SK-N-SH (cell line): ENCODE results near the gene PYGO2. TPM values are rescaled to one million over a fixed set of nuclear protein-coding genes. Genes with fewer than 3 reads are reported as not detected.

Experiments
- CTCF ChIA-PET: fragments of 300-600, 350-600 bp; formaldehyde crosslinking; extraction: SDS; loops from one replicate; lab custom pipeline; 2021; lab: Yijun Ruan, JAX
- POLR2A ChIA-PET: fragments of 350-600 bp; sonication (Branson Sonifier 250); formaldehyde crosslinking; extraction: SDS; loops from one replicate; lab custom pipeline; 2020; ENCODE audit warnings: antibody characterized with exemption, inconsistent platforms; lab: Yijun Ruan, JAX
- DNase-seq: peaks from one replicate; pipeline ENCODE4 v3.0.0; 2012
- H2AFZ ChIP-seq: fragments of 200-600 bp; sonication (generic); 2 replicates; pipeline ENCODE4 v1.8.1; 2016; ENCODE audit warnings: antibody characterized with exemption, mild to moderate bottlenecking, low read depth
- H3F3A ChIP-seq: fragments of 200-600 bp; sonication (generic); replicated peaks from 2 replicates; pipeline ENCODE3; 2016; ENCODE audit warnings: antibody characterized with exemption, mild to moderate bottlenecking; ENCODE audit not compliant: insufficient read depth
- H3K27ac ChIP-seq, 2 experiments: fragments of 200-500 bp in 1 of 2; fragments of 200-600 bp in 1 of 2; sonication (Bioruptor generic) in 1 of 2; sonication (generic), shearing (Covaris generic) in 1 of 2; 2 replicates each; pipeline versions ENCODE4 v1.5.1 to v1.6.1; 2014 to 2016; ENCODE audit warnings: low read depth in 2 of 2, inconsistent platforms in 1 of 2, low read length in 1 of 2, mild to moderate bottlenecking in 1 of 2, mixed read lengths in 1 of 2
- H3K27me3 ChIP-seq: fragments of 200-600 bp; sonication (generic), shearing (Covaris generic); 2 replicates; pipeline ENCODE4 v1.6.1; 2016; ENCODE audit warnings: mixed run types; ENCODE audit not compliant: insufficient read depth
- H3K36me3 ChIP-seq, 2 experiments: fragments of 200-500 bp in 1 of 2; fragments of 200-600 bp in 1 of 2; sonication (Bioruptor generic) in 1 of 2; sonication (generic) in 1 of 2; replicated peaks in 1 of 2; 2 replicates each; pipeline versions ENCODE3 to v1.5.1; 2014 to 2016; ENCODE audit warnings: low read length in 1 of 2, mild to moderate bottlenecking in 1 of 2; ENCODE audit not compliant: insufficient read depth in 2 of 2, control insufficient read depth in 1 of 2
- H3K4me1 ChIP-seq, 2 experiments: fragments of 200-500 bp in 1 of 2; fragments of 200-600 bp in 1 of 2; sonication (Bioruptor generic) in 1 of 2; sonication (generic), shearing (Covaris generic) in 1 of 2; 2 replicates each; pipeline versions ENCODE4 v1.5.1 to v1.6.1; 2014 to 2016; ENCODE audit warnings: low read depth in 1 of 2, low read length in 1 of 2, mixed run types in 1 of 2; ENCODE audit not compliant: insufficient read depth in 2 of 2, control insufficient read depth in 1 of 2
- H3K4me2 ChIP-seq: fragments of 200-600 bp; sonication (generic), shearing (Covaris generic); 2 replicates; pipeline ENCODE4 v1.6.1; 2017; ENCODE audit warnings: mixed run types
- H3K4me3 ChIP-seq, 2 experiments: fragments of 200-500 bp in 1 of 2; fragments of 200-600 bp in 1 of 2; sonication (Bioruptor generic) in 1 of 2; sonication (generic), shearing (Covaris generic) in 1 of 2; 2 replicates each; pipeline versions ENCODE4 v1.5.1 to v1.8.1; 2014 to 2016; ENCODE audit warnings: low read depth in 2 of 2, inconsistent platforms in 1 of 2, low read length in 1 of 2, mild to moderate bottlenecking in 1 of 2, mixed read lengths in 1 of 2, moderate library complexity in 1 of 2
- H3K79me2 ChIP-seq: fragments of 200-600 bp; sonication (generic); 2 replicates; pipeline ENCODE4 v1.8.1; 2017; ENCODE audit warnings: mild to moderate bottlenecking; ENCODE audit not compliant: insufficient read depth
- H3K9ac ChIP-seq: fragments of 200-600 bp; sonication (generic); 2 replicates; pipeline ENCODE4 v1.6.1; 2017; ENCODE audit warnings: mixed run types
- H3K9me2 ChIP-seq: fragments of 200-600 bp; sonication (generic); 2 replicates; pipeline ENCODE4 v1.6.1; 2017; ENCODE audit warnings: mixed run types
- H3K9me3 ChIP-seq: fragments of 200-600 bp; sonication (generic); 2 replicates; pipeline ENCODE4 v1.6.1; 2017; ENCODE audit warnings: mixed run types, mild to moderate bottlenecking, moderate library complexity
- H4K20me1 ChIP-seq: fragments of 200-600 bp; sonication (generic); 2 replicates; pipeline ENCODE4 v1.6.1; 2017; ENCODE audit warnings: mild to moderate bottlenecking, mixed run types; ENCODE audit not compliant: insufficient read depth
- CHD2 ChIP-seq: fragments of 150-350 bp; IDR thresholded peaks from 2 replicates; pipeline ENCODE4 v1.6.1; 2018; ENCODE audit warnings: low read length; ENCODE audit not compliant: partially characterized antibody
- CTCF ChIP-seq: fragments of 200-600 bp; sonication (generic); IDR thresholded peaks from 2 replicates; pipeline ENCODE4 v1.6.1; 2017; ENCODE audit warnings: antibody characterized with exemption, mild to moderate bottlenecking, moderate library complexity
- ELF1 ChIP-seq: IDR thresholded peaks from 2 replicates; pipeline ENCODE4 v1.4.0; 2012
- EP300 ChIP-seq, 2 experiments: IDR thresholded peaks; 2 replicates each; pipeline versions ENCODE4 v1.4.0 to v1.6.1; 2012; ENCODE audit warnings: borderline replicate concordance in 1 of 2, low read depth in 1 of 2, low read length in 1 of 2
- EZH2phosphoT487 ChIP-seq: fragments of 200-600 bp; sonication (generic); IDR thresholded peaks from 2 replicates; pipeline ENCODE4 v1.6.1; 2017; ENCODE audit warnings: low read depth, mixed run types, mild to moderate bottlenecking, antibody characterized with exemption, moderate library complexity, borderline replicate concordance
- FOSL2 ChIP-seq: IDR thresholded peaks from 2 replicates; pipeline ENCODE4 v1.4.0; 2012; ENCODE audit warnings: low read depth, mild to moderate bottlenecking, moderate library complexity, borderline replicate concordance
- FOXJ3 ChIP-seq: sonication (generic); formaldehyde crosslinking; IDR thresholded peaks from 2 replicates; pipeline ENCODE4 v1.5.1; 2020; ENCODE audit warnings: mild to moderate bottlenecking, missing genetic modification reagents
- GATA2 ChIP-seq: sonication (generic); formaldehyde crosslinking; IDR thresholded peaks from 2 replicates; pipeline ENCODE4 v1.5.0; 2020; ENCODE audit warnings: mild to moderate bottlenecking, missing genetic modification reagents
- IRF3 ChIP-seq: fragments of 150-350 bp; IDR thresholded peaks from 2 replicates; pipeline ENCODE4 v1.6.1; 2016; ENCODE audit warnings: mild to moderate bottlenecking, low read depth, low read length
- JUND ChIP-seq: IDR thresholded peaks from 2 replicates; pipeline ENCODE4 v1.4.0; 2012
- MEF2A ChIP-seq: IDR thresholded peaks from 2 replicates; pipeline ENCODE4 v1.4.0; 2012; ENCODE audit warnings: low read depth, borderline replicate concordance
- MXI1 ChIP-seq: IDR thresholded peaks from 2 replicates; pipeline ENCODE4 v1.6.1; 2012; ENCODE audit warnings: mild to moderate bottlenecking, low read depth, low read length, improper control_type of control experiment
- NFIC ChIP-seq: IDR thresholded peaks from 2 replicates; pipeline ENCODE4 v1.4.0; 2012; ENCODE audit warnings: borderline replicate concordance
- NRF1 ChIP-seq: IDR thresholded peaks from 2 replicates; pipeline ENCODE4 v1.6.1; 2012; ENCODE audit warnings: low read depth, mild to moderate bottlenecking, low read length
- POLR2AphosphoS5 ChIP-seq: IDR thresholded peaks from 2 replicates; pipeline ENCODE4 v1.6.1; 2012; ENCODE audit warnings: low read depth, low read length
- RAD21 ChIP-seq: IDR thresholded peaks from 2 replicates; pipeline ENCODE4 v1.6.1; 2012; ENCODE audit warnings: mild to moderate bottlenecking, low read length
- RCOR1 ChIP-seq: fragments of 150-350 bp; IDR thresholded peaks from 2 replicates; pipeline ENCODE4 v1.6.1; 2017; ENCODE audit warnings: antibody characterized with exemption, low read length
- REST ChIP-seq: IDR thresholded peaks from 2 replicates; pipeline ENCODE4 v1.6.1; 2012; ENCODE audit warnings: mild to moderate bottlenecking, low read depth, low read length, moderate library complexity
- SMC3 ChIP-seq: IDR thresholded peaks from 2 replicates; pipeline ENCODE4 v1.6.1; 2012; ENCODE audit warnings: low read depth, low read length, improper control_type of control experiment
- TAF1 ChIP-seq: IDR thresholded peaks from 2 replicates; pipeline ENCODE4 v1.6.1; 2012; ENCODE audit warnings: low read depth, mild to moderate bottlenecking, low read length, moderate library complexity, borderline replicate concordance
- TCF12 ChIP-seq: IDR thresholded peaks from 2 replicates; pipeline ENCODE4 v1.4.0; 2012
- USF2 ChIP-seq: fragments of 150-350 bp; IDR thresholded peaks from 2 replicates; pipeline ENCODE4 v1.6.1; 2017; ENCODE audit warnings: antibody characterized with exemption, low read length, low read depth, borderline replicate concordance
- YY1 ChIP-seq: IDR thresholded peaks from 2 replicates; pipeline ENCODE4 v1.4.0; 2012; ENCODE audit warnings: low read depth, mild to moderate bottlenecking
- ZBTB33 ChIP-seq: IDR thresholded peaks from 2 replicates; pipeline ENCODE4 v1.4.0; 2012; ENCODE audit warnings: low read depth, borderline replicate concordance
- WGBS: methylation state at CpG from one replicate; pipeline ENCODE4 v1.1.6; 2017; ENCODE audit warnings: low lambda C conversion rate; 5-methylcytosine and 5-hydroxymethylcytosine counted together
- polyA plus RNA-seq, 3 experiments: library from polyadenylated mRNA; depleted of rRNA; stranded (reverse); fragments of >200 nt; gene quantifications; 2 replicates each; pipeline ENCODE4 v1.2.3, GENCODE V29; 2012

PYGO2 gene
- polyA plus RNA-seq, 1 of the 3 experiments (the other 2 are of a cell fraction), result 23.3 TPM

- H2AFZ ChIP-seq, result peak overlapping the region; percentile 24; the same call in 1 of the 2 replicates
- H3K9me3 ChIP-seq, result no peaks in the 10 kb centered on the region
- H3K27me3 ChIP-seq, result no peaks in the 10 kb centered on the region
- peak overlapping the region; percentile 88 for H3K9ac ChIP-seq
- H3K4me2 ChIP-seq, result peak overlapping the region; percentile 91
- H3K9me2 ChIP-seq, result no peaks in the 10 kb centered on the region
- H3F3A ChIP-seq, result peaks cover 36% of the 10 kb centered on the region
- CTCF ChIA-PET, result interaction anchor here (1.0 to 37.5 kb wide), 6 partner anchors 14 to 76 kb away, joined by 6 to 640 read pairs (median 8); partner anchors contain the start of genes ADAM15, LENEP, PBXIP1 and ZBTB7B
- under 1% methylated on average over 30 of the region's 30 CpGs for WGBS
- peak; percentile 77 for DNase-seq
- POLR2A ChIA-PET, result interaction anchor here (3.1 kb wide), 1 partner anchor 19 kb away, joined by 13 read pairs; the partner anchor contains the start of gene LENEP
- H3K4me3 ChIP-seq, result peak overlapping the region; percentile 67 to 79
- peaks cover 7 to 10% of the 10 kb centered on the region in 2 experiments for H3K36me3 ChIP-seq
- no peaks in the 10 kb centered on the region for H4K20me1 ChIP-seq
- peak overlapping the region; percentile 99 to 100 for H3K27ac ChIP-seq
- H3K79me2 ChIP-seq, result peaks cover 69% of the 10 kb centered on the region
- H3K4me1 ChIP-seq, result peaks cover 27 to 56% of the 10 kb centered on the region in 2 experiments
- TF ChIP-seq USF2, result no peak
- TF ChIP-seq SMC3, result no peak; the same call in 1 of the 2 replicates
- no peak for TF ChIP-seq RAD21
- peak; percentile 92 for TF ChIP-seq NRF1
- TF ChIP-seq ELF1, result no peak
- no peak for TF ChIP-seq YY1
- no peak for TF ChIP-seq TCF12
- TF ChIP-seq NFIC, result no peak
- TF ChIP-seq JUND, result no peak
- TF ChIP-seq FOSL2, result no peak
- no peak; the same call in 1 of the 2 replicates for TF ChIP-seq RCOR1
- TF ChIP-seq TAF1, result peak; percentile 50; the same call in 1 of the 2 replicates
- TF ChIP-seq EZH2phosphoT487, result no peak
- no peak for TF ChIP-seq CTCF
- TF ChIP-seq CHD2, result no peak
- no peak for TF ChIP-seq IRF3
- TF ChIP-seq MXI1, result no peak; the same call in 1 of the 2 replicates
- no peak for TF ChIP-seq ZBTB33
- TF ChIP-seq EP300 (IDR thresholded peaks at IDR 0.05; ENCODE audit: borderline replicate concordance in 1 of 2, low read depth in 1 of 2, low read length in 1 of 2), result no peak
- no peak for TF ChIP-seq REST
- TF ChIP-seq MEF2A, result no peak
- no peak for TF ChIP-seq GATA2 (CRISPR knock-in tag)
- no peak for TF ChIP-seq FOXJ3 (CRISPR knock-in tag)
- peak; percentile 86; the same call in 1 of the 2 replicates for TF ChIP-seq POLR2AphosphoS5
Measured at GRCh38 chr1:154974808-154975408, 13.3 kb upstream of the PYGO2 start.
